ENCODE data around the gene ADGB. TPM values are rescaled to one million over a fixed set of nuclear protein-coding genes. Genes with fewer than 3 reads are reported as not detected.

ADGB gene
- total and polyA plus RNA-seq, 2 of the 13 experiments (the other 11 are each of a cell fraction or from before 2014, with no cell fraction given) = not detected

DNA sequence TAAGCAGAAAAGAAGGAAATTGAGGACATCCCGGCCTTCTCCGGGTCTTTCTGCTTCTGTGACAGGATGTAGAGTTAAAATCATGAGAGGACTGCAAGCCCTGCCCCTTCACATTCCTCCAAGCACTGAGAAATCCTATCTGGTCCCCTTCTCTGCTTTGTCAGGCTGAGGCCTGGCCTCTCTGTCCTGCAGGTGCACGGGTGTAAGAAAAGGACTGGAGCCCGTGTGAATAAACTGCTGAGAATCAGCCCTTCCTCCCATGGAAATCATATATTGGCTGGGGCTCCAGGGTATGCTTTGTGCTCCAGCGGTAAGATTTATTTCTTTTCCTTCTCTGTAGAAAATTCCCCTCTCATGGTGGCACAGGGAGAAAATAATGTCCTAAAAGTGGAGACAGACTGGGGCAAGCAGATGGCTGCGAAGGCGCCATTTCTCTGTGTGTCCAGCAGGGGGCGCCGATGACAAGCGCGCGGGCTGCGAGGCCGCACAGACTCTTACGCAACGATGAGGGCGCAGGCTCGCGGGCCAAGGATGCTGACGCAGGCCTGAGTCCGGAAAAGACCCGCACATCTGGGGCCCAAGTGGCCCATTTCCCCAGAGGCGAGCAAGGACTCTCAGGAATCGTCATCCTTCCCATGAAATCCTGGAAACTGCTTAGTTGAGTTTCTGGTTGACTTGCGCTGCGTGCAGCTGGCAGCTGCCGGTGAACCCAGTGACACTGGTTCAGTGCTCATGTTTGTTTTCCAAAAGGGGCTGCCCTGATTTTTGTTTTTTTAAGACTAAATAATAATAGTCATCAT lies 258.6 kb downstream of the ADGB start (continued):
- TF ChIP-seq, protein P1, sequence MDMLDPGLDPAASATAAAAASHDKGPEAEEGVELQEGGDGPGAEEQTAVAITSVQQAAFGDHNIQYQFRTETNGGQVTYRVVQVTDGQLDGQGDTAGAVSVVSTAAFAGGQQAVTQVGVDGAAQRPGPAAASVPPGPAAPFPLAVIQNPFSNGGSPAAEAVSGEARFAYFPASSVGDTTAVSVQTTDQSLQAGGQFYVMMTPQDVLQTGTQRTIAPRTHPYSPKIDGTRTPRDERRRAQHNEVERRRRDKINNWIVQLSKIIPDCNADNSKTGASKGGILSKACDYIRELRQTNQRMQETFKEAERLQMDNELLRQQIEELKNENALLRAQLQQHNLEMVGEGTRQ (IDR thresholded peaks at IDR 0.05; ENCODE audit: low read depth, low read length) = no peak
- TF ChIP-seq, protein P1 (CRISPR knock-in tag; IDR thresholded peaks at IDR 0.05; ENCODE audit: borderline replicate concordance) = no peak
- TF ChIP-seq, protein P2, sequence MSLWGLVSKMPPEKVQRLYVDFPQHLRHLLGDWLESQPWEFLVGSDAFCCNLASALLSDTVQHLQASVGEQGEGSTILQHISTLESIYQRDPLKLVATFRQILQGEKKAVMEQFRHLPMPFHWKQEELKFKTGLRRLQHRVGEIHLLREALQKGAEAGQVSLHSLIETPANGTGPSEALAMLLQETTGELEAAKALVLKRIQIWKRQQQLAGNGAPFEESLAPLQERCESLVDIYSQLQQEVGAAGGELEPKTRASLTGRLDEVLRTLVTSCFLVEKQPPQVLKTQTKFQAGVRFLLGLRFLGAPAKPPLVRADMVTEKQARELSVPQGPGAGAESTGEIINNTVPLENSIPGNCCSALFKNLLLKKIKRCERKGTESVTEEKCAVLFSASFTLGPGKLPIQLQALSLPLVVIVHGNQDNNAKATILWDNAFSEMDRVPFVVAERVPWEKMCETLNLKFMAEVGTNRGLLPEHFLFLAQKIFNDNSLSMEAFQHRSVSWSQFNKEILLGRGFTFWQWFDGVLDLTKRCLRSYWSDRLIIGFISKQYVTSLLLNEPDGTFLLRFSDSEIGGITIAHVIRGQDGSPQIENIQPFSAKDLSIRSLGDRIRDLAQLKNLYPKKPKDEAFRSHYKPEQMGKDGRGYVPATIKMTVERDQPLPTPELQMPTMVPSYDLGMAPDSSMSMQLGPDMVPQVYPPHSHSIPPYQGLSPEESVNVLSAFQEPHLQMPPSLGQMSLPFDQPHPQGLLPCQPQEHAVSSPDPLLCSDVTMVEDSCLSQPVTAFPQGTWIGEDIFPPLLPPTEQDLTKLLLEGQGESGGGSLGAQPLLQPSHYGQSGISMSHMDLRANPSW (CRISPR knock-in tag; IDR thresholded peaks at IDR 0.05; ENCODE audit: borderline replicate concordance) = peak; percentile 84; the same call in 1 of the 2 replicates
- TF ChIP-seq RFX5 (IDR thresholded peaks at IDR 0.05; ENCODE audit: low read depth, low read length) (no peak), ATRX (CRISPR knock-in tag; IDR thresholded peaks at IDR 0.05; ENCODE audit: borderline replicate concordance) (no peak), PHF20 (CRISPR knock-in tag; IDR thresholded peaks at IDR 0.05) (no peak), MYNN (CRISPR knock-in tag; IDR thresholded peaks at IDR 0.05; ENCODE audit: low read depth) (no peak), KAT2B (IDR thresholded peaks at IDR 0.05; ENCODE audit: borderline replicate concordance, low read depth, low read length) (no peak), GFI1 (CRISPR knock-in tag; IDR thresholded peaks at IDR 0.05; ENCODE audit: borderline replicate concordance) (no peak), TSC22D2 (CRISPR knock-in tag; IDR thresholded peaks at IDR 0.05; ENCODE audit: borderline replicate concordance) (peak; percentile 89; the same call in 1 of the 2 replicates), ZNF17 (CRISPR knock-in tag; IDR thresholded peaks at IDR 0.05) (no peak), ZNF607 (CRISPR knock-in tag; IDR thresholded peaks at IDR 0.05; ENCODE audit: borderline replicate concordance) (0 out of 2 replicates have a peak, but pooled peaks have one; percentile 83), ZNF572 (CRISPR knock-in tag; IDR thresholded peaks at IDR 0.05) (no peak), JUNB (CRISPR knock-in tag; IDR thresholded peaks at IDR 0.05; ENCODE audit: borderline replicate concordance) (no peak), ZNF224 (CRISPR knock-in tag; IDR thresholded peaks at IDR 0.05) (no peak), ZNF292 (CRISPR knock-in tag; IDR thresholded peaks at IDR 0.05; ENCODE audit: borderline replicate concordance, low read depth) (0 out of 2 replicates have a peak, but pooled peaks have one; percentile 56), ZNF775 (CRISPR knock-in tag; IDR thresholded peaks at IDR 0.05; ENCODE audit: borderline replicate concordance) (no peak), PPARG (CRISPR knock-in tag; conservative IDR thresholded peaks at IDR 0.05) (peak; percentile 28; the same call in 1 of the 2 replicates)
- TF ChIP-seq, protein P3, sequence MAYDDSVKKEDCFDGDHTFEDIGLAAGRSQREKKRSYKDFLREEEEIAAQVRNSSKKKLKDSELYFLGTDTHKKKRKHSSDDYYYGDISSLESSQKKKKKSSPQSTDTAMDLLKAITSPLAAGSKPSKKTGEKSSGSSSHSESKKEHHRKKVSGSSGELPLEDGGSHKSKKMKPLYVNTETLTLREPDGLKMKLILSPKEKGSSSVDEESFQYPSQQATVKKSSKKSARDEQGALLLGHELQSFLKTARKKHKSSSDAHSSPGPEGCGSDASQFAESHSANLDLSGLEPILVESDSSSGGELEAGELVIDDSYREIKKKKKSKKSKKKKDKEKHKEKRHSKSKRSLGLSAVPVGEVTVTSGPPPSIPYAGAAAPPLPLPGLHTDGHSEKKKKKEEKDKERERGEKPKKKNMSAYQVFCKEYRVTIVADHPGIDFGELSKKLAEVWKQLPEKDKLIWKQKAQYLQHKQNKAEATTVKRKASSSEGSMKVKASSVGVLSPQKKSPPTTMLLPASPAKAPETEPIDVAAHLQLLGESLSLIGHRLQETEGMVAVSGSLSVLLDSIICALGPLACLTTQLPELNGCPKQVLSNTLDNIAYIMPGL (CRISPR knock-in tag; IDR thresholded peaks at IDR 0.05; ENCODE audit: borderline replicate concordance in 1 of 2, low read depth in 1 of 2) = peak; percentile 80 to 93
- TF ChIP-seq, protein P4, sequence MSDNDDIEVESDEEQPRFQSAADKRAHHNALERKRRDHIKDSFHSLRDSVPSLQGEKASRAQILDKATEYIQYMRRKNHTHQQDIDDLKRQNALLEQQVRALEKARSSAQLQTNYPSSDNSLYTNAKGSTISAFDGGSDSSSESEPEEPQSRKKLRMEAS (IDR thresholded peaks at IDR 0.05) = peak; percentile 34; the same call in 1 of the 2 replicates

All from HepG2 (cell line).